Aorta (tissue), 5 donors: Measurements from ENCODE around the gene CIPC. TPM values are rescaled to one million over a fixed set of nuclear protein-coding genes. Genes with fewer than 3 reads are reported as not detected.

Experiments used
- ATAC-seq: fragments of 200-7000 bp; cut with Tn5 transposase; one replicate; pipeline ENCODE4 v1.9.1; 2022; ENCODE audit warnings: moderate library complexity; ENCODE audit not compliant: low FRiP score
- DNase-seq, 2 donors: peaks; one replicate each; pipeline ENCODE4 v3.0.0-alpha.2; 2020
- H3K27ac ChIP-seq, 2 donors: one replicate each; pipeline ENCODE4 v1.5.1; 2013; ENCODE audit warnings: low read length in 2 of 2, mild to moderate bottlenecking in 2 of 2, moderate library complexity in 2 of 2, control low read depth in 1 of 2, inconsistent platforms in 1 of 2, low read depth in 1 of 2
- H3K27me3 ChIP-seq, 2 donors: one replicate each; pipeline ENCODE4 v1.6.1; 2013; ENCODE audit warnings: control low read depth in 1 of 2, low read length in 1 of 2, mild to moderate bottlenecking in 1 of 2, moderate library complexity in 1 of 2; ENCODE audit not compliant: insufficient read depth in 2 of 2, control insufficient read depth in 1 of 2
- H3K36me3 ChIP-seq, 2 donors: one replicate each; pipeline ENCODE4 v1.6.1; 2013; ENCODE audit warnings: control low read depth in 1 of 2, low read length in 1 of 2, mild to moderate bottlenecking in 1 of 2; ENCODE audit not compliant: insufficient read depth in 2 of 2, control insufficient read depth in 1 of 2
- H3K4me1 ChIP-seq, 2 donors: one replicate each; pipeline ENCODE4 v1.6.1; 2013; ENCODE audit warnings: low read length in 2 of 2, control low read depth in 1 of 2, mild to moderate bottlenecking in 1 of 2, moderate library complexity in 1 of 2; ENCODE audit not compliant: insufficient read depth in 2 of 2, control insufficient read depth in 1 of 2
- H3K4me3 ChIP-seq, 2 donors: one replicate each; pipeline ENCODE4 v1.5.1; 2013; ENCODE audit warnings: low read length in 2 of 2, control low read depth in 1 of 2, mild to moderate bottlenecking in 1 of 2
- H3K9me3 ChIP-seq: one replicate; pipeline ENCODE4 v1.6.1; 2013; ENCODE audit warnings: mild to moderate bottlenecking, low read length; ENCODE audit not compliant: control insufficient read depth
- WGBS, 2 donors: extraction: QIAGEN DNeasy Blood & Tissue Kit; methylation state at CpG; one replicate each; pipeline ENCODE4 v1.1.7; 2013; 5-methylcytosine and 5-hydroxymethylcytosine counted together
- intact Hi-C, 2 donors: fragments of 100-400 bp; cut with DNase I; formaldehyde crosslinking; loops; one replicate each; pipeline versions ENCODE4 v1.14.2 to v1.15.0; 2022
- polyA plus RNA-seq, 2 donors: library from polyadenylated mRNA; stranded (reverse); fragments of 200-250 nt; gene quantifications; one replicate each; pipeline ENCODE4 v1.2.3, GENCODE V29; 2013
- total RNA-seq, 2 donors: library from RNA; stranded (reverse); fragmentation: NEBNext Ultra II Directional; extraction: Animal tissue kit (Norgen Biotek cat#: 25700); gene quantifications; one replicate each; pipeline ENCODE4 v1.2.1, GENCODE V29; 2021
- donor health status: healthy with polysubstance abuse.
- donor health status: Bipolar disorder and iron deficiency.
- donor health status: DM: no; HTN: no; CAD: no.
- donor health status: DM: no; HTN: no; CAD: no.
- donor health status: DM: yes; HTN: yes; CAD: no.

The CIPC gene
- total and polyA plus RNA-seq, 4 donors: 8.1 to 24.4 (median 17.0) TPM

GRCh38 chr14:77058785-77059184, 39.3 kb upstream of the CIPC start:
- 90 to 94% methylated on average over 9 of the region's 9 CpGs for WGBS, 2 donors
- peaks cover 3% of the 10 kb centered on the region for H3K9me3 ChIP-seq
- no peak overlapping the region for H3K4me3 ChIP-seq
- DNase-seq (no peak), ATAC-seq (no peak)
- no peak overlapping the region for H3K27ac ChIP-seq
- no peaks in the 10 kb centered on the region for H3K36me3 ChIP-seq
- no peaks in the 10 kb centered on the region for H3K4me1 ChIP-seq
- intact Hi-C loops: no loop called here
- H3K27me3 ChIP-seq: no peaks in the 10 kb centered on the region

- intact Hi-C loops: no loop called here
- Histone ChIP-seq H3K27ac (no peak overlapping the region), H3K27me3 (no peaks in the 10 kb centered on the region), H3K9me3 (peaks cover 3% of the 10 kb centered on the region), H3K36me3 (no peaks in the 10 kb centered on the region), H3K4me3 (no peak overlapping the region), H3K4me1 (no peaks in the 10 kb centered on the region)
- ATAC-seq: peak; percentile 27
- no peak for DNase-seq
- 74% methylated on average over 12 of the region's 12 CpGs for WGBS, 2 donors
Measured at GRCh38 chr14:77059276-77059915, 38.7 kb upstream of the CIPC start.

GRCh38 chr14:77061630-77062257, 36.3 kb upstream of the CIPC start:
- DNase-seq (no peak), ATAC-seq (no peak)
- Histone ChIP-seq H3K36me3 (no peaks in the 10 kb centered on the region), H3K9me3 (no peaks in the 10 kb centered on the region), H3K27me3 (no peaks in the 10 kb centered on the region), H3K4me1 (no peaks in the 10 kb centered on the region), H3K4me3 (no peak overlapping the region), H3K27ac (no peak overlapping the region)
- 94 to 95% methylated on average over 12 of the region's 12 CpGs for WGBS, 2 donors
- intact Hi-C loops: no loop called here

GRCh38 chr14:77062261-77062660, 35.8 kb upstream of the CIPC start:
- 89 to 96% methylated on average over 3 of the region's 3 CpGs for WGBS, 2 donors
- Histone ChIP-seq H3K9me3 (no peaks in the 10 kb centered on the region), H3K4me3 (no peak overlapping the region), H3K27me3 (no peaks in the 10 kb centered on the region), H3K4me1 (no peaks in the 10 kb centered on the region), H3K36me3 (no peaks in the 10 kb centered on the region), H3K27ac (no peak overlapping the region)
- ATAC-seq (no peak), DNase-seq (no peak)
- intact Hi-C loops: no loop called here

- 73 to 76% methylated on average over 10 of the region's 10 CpGs for WGBS, 2 donors
- Histone ChIP-seq H3K9me3 (no peaks in the 10 kb centered on the region), H3K27ac (no peak overlapping the region), H3K36me3 (no peaks in the 10 kb centered on the region), H3K27me3 (no peaks in the 10 kb centered on the region), H3K4me3 (no peak overlapping the region), H3K4me1 (no peaks in the 10 kb centered on the region)
- no peak for DNase-seq
- ATAC-seq: no peak
- intact Hi-C loops: no loop called here
Measured at GRCh38 chr14:77063571-77064171, 34.4 kb upstream of the CIPC start.

- H3K4me3 ChIP-seq: no peak overlapping the region
- no peaks in the 10 kb centered on the region for H3K4me1 ChIP-seq
- no peaks in the 10 kb centered on the region for H3K9me3 ChIP-seq
- no peaks in the 10 kb centered on the region for H3K36me3 ChIP-seq
- 82 to 84% methylated on average over 8 of the region's 8 CpGs for WGBS, 2 donors
- DNase-seq (no peak), ATAC-seq (no peak)
- no peaks in the 10 kb centered on the region for H3K27me3 ChIP-seq
- H3K27ac ChIP-seq: no peak overlapping the region
- intact Hi-C loops: loop anchor here in 1 of 2 donors (5.0 kb wide), 1 partner anchor 152 kb away; no protein-coding TSS in a partner anchor
Measured at GRCh38 chr14:77064521-77065178, 33.4 kb upstream of the CIPC start.

GRCh38 chr14:77065851-77066577, 32.0 kb upstream of the CIPC start:
- no peak overlapping the region for H3K27ac ChIP-seq
- no peak overlapping the region for H3K4me3 ChIP-seq
- DNase-seq (no peak), ATAC-seq (no peak)
- H3K4me1 ChIP-seq: no peaks in the 10 kb centered on the region
- intact Hi-C loops: loop anchor here in 1 of 2 donors (5.0 kb wide), 1 partner anchor 154 kb away; no protein-coding TSS in a partner anchor
- no peaks in the 10 kb centered on the region for H3K9me3 ChIP-seq
- H3K27me3 ChIP-seq: no peaks in the 10 kb centered on the region
- WGBS, 2 donors: 90 to 93% methylated on average over 6 of the region's 6 CpGs
- no peaks in the 10 kb centered on the region for H3K36me3 ChIP-seq

GRCh38 chr14:77066578-77067172, 31.4 kb upstream of the CIPC start:
- intact Hi-C loops: loop anchor here in 1 of 2 donors (5.0 kb wide), 1 partner anchor 154 kb away; no protein-coding TSS in a partner anchor
- WGBS, 2 donors: 84 to 86% methylated on average over 10 of the region's 10 CpGs
- no peaks in the 10 kb centered on the region for H3K9me3 ChIP-seq
- no peaks in the 10 kb centered on the region for H3K4me1 ChIP-seq
- no peak overlapping the region for H3K4me3 ChIP-seq
- H3K27me3 ChIP-seq: no peaks in the 10 kb centered on the region
- H3K27ac ChIP-seq: no peak overlapping the region
- H3K36me3 ChIP-seq: no peaks in the 10 kb centered on the region
- ATAC-seq (no peak), DNase-seq (no peak)
